Endothelial cell of umbilical vein (primary cell): ENCODE results near the gene BCS1L. TPM values are rescaled to one million over a fixed set of nuclear protein-coding genes. Genes with fewer than 3 reads are reported as not detected.

Experiments used
- BruUV-seq: library from RNA; stranded (reverse); fragments of 400-500 nt; replicated peaks from 2 replicates; lab custom pipeline; 2021; lab: Mats Ljungman, UMichigan
- CTCF ChIA-PET: fragments of 300-600, 350-600 bp; sonication (Branson Sonifier 250); formaldehyde crosslinking; loops from one replicate; lab custom pipeline; 2021; ENCODE audit warnings: antibody characterized with exemption, inconsistent platforms; lab: Charles Lee
- POLR2A ChIA-PET: fragments of 300-600, 350-600 bp; sonication (Branson Sonifier 250); formaldehyde crosslinking; loops from one replicate; lab custom pipeline; 2021; ENCODE audit warnings: antibody characterized with exemption, inconsistent platforms; lab: Charles Lee
- DNase-seq: peaks from one replicate; pipeline ENCODE4 v3.0.0-alpha.2; 2011; ENCODE audit warnings: low read depth, low spot score
- FAIRE-seq: peaks from 2 replicates; lab custom pipeline; 2011; peaks lifted over from hg19 to GRCh38; lab: Jason Lieb, UNC
- H2AFZ ChIP-seq: 2 replicates; pipeline ENCODE4 v1.6.0; 2012; ENCODE audit warnings: low read depth, low read length, control low read depth, inconsistent platforms
- H3K27ac ChIP-seq: 2 replicates; pipeline ENCODE4 v1.5.1; 2011; ENCODE audit warnings: low read depth, mild to moderate bottlenecking, control low read depth, low read length, moderate library complexity; ENCODE audit not compliant: insufficient read depth
- H3K27me3 ChIP-seq, 2 experiments: 2 replicates each; pipeline versions ENCODE4 v1.6.0 to v1.6.1; 2011; ENCODE audit warnings: low read length in 2 of 2, mixed read lengths in 1 of 2; ENCODE audit not compliant: control insufficient read depth in 2 of 2, insufficient read depth in 2 of 2
- H3K36me3 ChIP-seq, 2 experiments: 2 replicates in 1 of 2; 3 replicates in 1 of 2; pipeline ENCODE4 v1.5.1; 2011; ENCODE audit warnings: low read length in 2 of 2, mild to moderate bottlenecking in 1 of 2, moderate library complexity in 1 of 2; ENCODE audit not compliant: control insufficient read depth in 2 of 2, insufficient read depth in 2 of 2; ENCODE audit errors: extremely low read depth in 1 of 2
- H3K4me1 ChIP-seq: 3 replicates; pipeline ENCODE4 v1.5.1; 2011; ENCODE audit warnings: mild to moderate bottlenecking, low read length; ENCODE audit not compliant: control insufficient read depth, insufficient read depth; ENCODE audit errors: extremely low read depth
- H3K4me2 ChIP-seq: 2 replicates; pipeline ENCODE4 v1.6.1; 2011; ENCODE audit warnings: low read length, control low read depth, mixed read lengths; ENCODE audit not compliant: insufficient read depth
- H3K4me3 ChIP-seq, 3 experiments: fragments of 200-600 bp in 1 of 3; sonication (generic), shearing (Covaris generic) in 1 of 3; replicated peaks in 1 of 3; 2 replicates each; pipeline ENCODE4 v1.5.1; 2011 to 2016; ENCODE audit warnings: control low read depth in 3 of 3, low read length in 3 of 3, mild to moderate bottlenecking in 2 of 3, inconsistent platforms in 1 of 3, low read depth in 1 of 3, moderate library complexity in 1 of 3; ENCODE audit not compliant: insufficient read depth in 1 of 3
- H3K79me2 ChIP-seq: 2 replicates; pipeline ENCODE4 v1.6.0; 2012; ENCODE audit warnings: low read length, inconsistent platforms; ENCODE audit not compliant: control insufficient read depth, insufficient read depth
- H3K9ac ChIP-seq: replicated peaks from 2 replicates; pipeline ENCODE3; 2011; ENCODE audit warnings: low read length, control low read depth; ENCODE audit not compliant: insufficient read depth; ENCODE audit errors: extremely low read depth
- H3K9me1 ChIP-seq: replicated peaks from 3 replicates; pipeline ENCODE4 v1.6.0; 2011; ENCODE audit warnings: mild to moderate bottlenecking, low read length; ENCODE audit not compliant: control insufficient read depth, insufficient read depth; ENCODE audit errors: extremely low read depth
- H3K9me3 ChIP-seq: replicated peaks from 2 replicates; pipeline ENCODE4 v1.5.1; 2012; ENCODE audit warnings: low read length, inconsistent platforms; ENCODE audit not compliant: control insufficient read depth, insufficient read depth
- H4K20me1 ChIP-seq: replicated peaks from 2 replicates; pipeline ENCODE3; 2011; ENCODE audit warnings: mild to moderate bottlenecking, low read length; ENCODE audit not compliant: control insufficient read depth, insufficient read depth; ENCODE audit errors: extremely low read depth
- EZH2 ChIP-seq: IDR thresholded peaks from 2 replicates; pipeline ENCODE4 v1.6.1; 2012; ENCODE audit warnings: borderline replicate concordance, low read depth, mild to moderate bottlenecking, moderate library complexity, low read length, inconsistent platforms; ENCODE audit not compliant: severe bottlenecking
- FOS ChIP-seq: IDR thresholded peaks from 2 replicates; pipeline ENCODE4 v1.6.1; 2011; ENCODE audit warnings: mild to moderate bottlenecking, low read length, moderate library complexity, borderline replicate concordance; ENCODE audit not compliant: insufficient read depth
- GATA2 ChIP-seq: IDR thresholded peaks from 2 replicates; pipeline ENCODE4 v1.7.0; 2011; ENCODE audit warnings: low read depth, mild to moderate bottlenecking, moderate library complexity, mixed read lengths, low read length; ENCODE audit not compliant: insufficient read length, insufficient read depth
- JUN ChIP-seq: IDR thresholded peaks from 2 replicates; pipeline ENCODE4 v1.6.1; 2011; ENCODE audit warnings: borderline replicate concordance, low read depth; ENCODE audit not compliant: insufficient read length, insufficient read depth
- POLR2A ChIP-seq: IDR thresholded peaks from 2 replicates; pipeline ENCODE4 v1.6.1; 2012; ENCODE audit warnings: low read depth, mild to moderate bottlenecking, control low read depth, low read length
- POLR2AphosphoS5 ChIP-seq: IDR thresholded peaks from 2 replicates; pipeline ENCODE4 v1.6.1; 2012; ENCODE audit warnings: low read depth, mild to moderate bottlenecking, control low read depth, low read length, moderate library complexity; ENCODE audit not compliant: insufficient read depth
- dilution Hi-C: fragments of 300-500 bp; cut with MboI; formaldehyde crosslinking; loops from one replicate; pipeline ENCODE4 v1.15.0; 2019; ENCODE audit warnings: low sequenced_read_pairs; ENCODE audit not compliant: extremely low pct_ligation_motif_present
- intact Hi-C: fragments of 100-400 bp; cut with micrococcal nuclease; formaldehyde crosslinking; loops from one replicate; pipeline ENCODE4 v1.10.0; 2022
- polyA plus RNA-seq, 4 experiments: library from polyadenylated mRNA; depleted of rRNA in 3 of 4; stranded (reverse) in 3 of 4; unstranded in 1 of 4; fragments of >200 nt; gene quantifications; 2 replicates each; pipeline versions ENCODE4 v1.2.1 to v1.2.3, GENCODE V29; 2011 to 2012; ENCODE audit warnings: missing spikeins in 1 of 4
- total RNA-seq: library from RNA; stranded (reverse); gene quantifications from 2 replicates; pipeline ENCODE4 v1.2.3, GENCODE V29; 2021
- TF ChIP-seq, protein P1 (sequence below): IDR thresholded peaks from 2 replicates; pipeline ENCODE4 v1.6.1; 2011; ENCODE audit not compliant: insufficient read depth, insufficient read length
- TF ChIP-seq, protein P2 (sequence below), 2 donors: IDR thresholded peaks; 1 replicate in 1 of 2; 2 replicates in 1 of 2; pipeline ENCODE4 v1.5.1; 2011; ENCODE audit warnings: low read length in 2 of 2, mild to moderate bottlenecking in 2 of 2, moderate library complexity in 2 of 2, control low read depth in 1 of 2, inconsistent platforms in 1 of 2, low read depth in 1 of 2; ENCODE audit not compliant: insufficient read depth in 1 of 2; ENCODE audit errors: extremely low read depth in 1 of 2

BCS1L gene
- total and polyA plus RNA-seq, 2 donors (not counting 3 experiments of a cell fraction or from before 2014, with no cell fraction given) = 57.4 to 70.3 TPM

DNA sequence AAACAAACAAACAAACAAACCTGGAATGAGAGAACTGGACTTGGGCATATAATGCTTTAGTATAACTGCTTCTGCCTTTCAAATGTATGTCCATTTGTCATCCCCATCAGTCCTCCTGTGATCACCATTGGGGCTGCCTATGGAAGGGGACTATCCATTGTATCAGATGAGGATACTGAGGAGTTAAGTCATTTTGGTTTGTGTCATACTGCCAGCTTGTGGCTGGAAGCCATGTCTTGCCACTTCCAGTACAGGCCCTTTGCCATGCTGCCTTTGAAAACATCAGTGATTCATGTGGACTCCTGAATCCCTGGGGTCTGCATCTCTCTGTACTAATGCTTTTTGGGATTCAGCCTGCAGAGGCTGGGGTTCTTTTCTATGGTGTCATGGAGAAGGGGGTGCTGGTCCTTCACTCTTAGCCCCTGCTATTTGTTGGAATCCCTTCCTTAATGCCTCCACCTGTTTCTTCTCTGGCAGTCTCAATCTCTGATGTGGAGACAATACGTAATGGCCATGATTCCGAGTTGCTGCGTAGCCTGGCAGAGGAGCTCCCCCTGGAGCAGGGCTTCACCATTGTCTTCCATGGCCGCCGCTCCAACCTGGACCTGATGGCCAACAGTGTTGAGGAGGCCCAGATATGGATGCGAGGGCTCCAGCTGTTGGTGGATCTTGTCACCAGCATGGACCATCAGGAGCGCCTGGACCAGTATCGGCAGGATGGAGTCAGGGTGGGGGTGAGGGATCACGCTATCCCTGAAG, 41.2 kb upstream of the BCS1L start:
- no peak for FAIRE-seq
- H3K9me3 ChIP-seq = no peaks in the 10 kb centered on the region
- BruUV-seq = no TSS peak
- DNase-seq = no peak
- POLR2A ChIA-PET = interaction anchor here (0.5 kb wide), 1 partner anchor 43 kb away, joined by 3 read pairs; no protein-coding TSS in a partner anchor
- no peaks in the 10 kb centered on the region for H4K20me1 ChIP-seq
- dilution Hi-C loops = no loop called here
- intact Hi-C loops = no loop called here
- CTCF ChIA-PET = interaction anchor here (1.1 to 4.1 kb wide), 2 partner anchors 11 to 13 kb away, joined by 3 to 15 read pairs; partner anchors contain the start of gene PLCD4
- no peak for TF ChIP-seq GATA2
- TF ChIP-seq JUN = no peak
- no peak for TF ChIP-seq POLR2A
- TF ChIP-seq POLR2AphosphoS5 = no peak
- no peak for TF ChIP-seq EZH2
- TF ChIP-seq, protein P1, sequence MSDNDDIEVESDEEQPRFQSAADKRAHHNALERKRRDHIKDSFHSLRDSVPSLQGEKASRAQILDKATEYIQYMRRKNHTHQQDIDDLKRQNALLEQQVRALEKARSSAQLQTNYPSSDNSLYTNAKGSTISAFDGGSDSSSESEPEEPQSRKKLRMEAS = no peak
- no peak for TF ChIP-seq FOS
- TF ChIP-seq, protein P2, sequence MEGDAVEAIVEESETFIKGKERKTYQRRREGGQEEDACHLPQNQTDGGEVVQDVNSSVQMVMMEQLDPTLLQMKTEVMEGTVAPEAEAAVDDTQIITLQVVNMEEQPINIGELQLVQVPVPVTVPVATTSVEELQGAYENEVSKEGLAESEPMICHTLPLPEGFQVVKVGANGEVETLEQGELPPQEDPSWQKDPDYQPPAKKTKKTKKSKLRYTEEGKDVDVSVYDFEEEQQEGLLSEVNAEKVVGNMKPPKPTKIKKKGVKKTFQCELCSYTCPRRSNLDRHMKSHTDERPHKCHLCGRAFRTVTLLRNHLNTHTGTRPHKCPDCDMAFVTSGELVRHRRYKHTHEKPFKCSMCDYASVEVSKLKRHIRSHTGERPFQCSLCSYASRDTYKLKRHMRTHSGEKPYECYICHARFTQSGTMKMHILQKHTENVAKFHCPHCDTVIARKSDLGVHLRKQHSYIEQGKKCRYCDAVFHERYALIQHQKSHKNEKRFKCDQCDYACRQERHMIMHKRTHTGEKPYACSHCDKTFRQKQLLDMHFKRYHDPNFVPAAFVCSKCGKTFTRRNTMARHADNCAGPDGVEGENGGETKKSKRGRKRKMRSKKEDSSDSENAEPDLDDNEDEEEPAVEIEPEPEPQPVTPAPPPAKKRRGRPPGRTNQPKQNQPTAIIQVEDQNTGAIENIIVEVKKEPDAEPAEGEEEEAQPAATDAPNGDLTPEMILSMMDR (IDR thresholded peaks at IDR 0.05; ENCODE audit: extremely low read depth in 1 of 2, insufficient read depth in 1 of 2, low read depth in 1 of 2, low read length in 2 of 2) = no peak
- no peaks in the 10 kb centered on the region for H3K36me3 ChIP-seq
- no peak overlapping the region for H2AFZ ChIP-seq
- peaks cover 9% of the 10 kb centered on the region for H3K4me1 ChIP-seq
- no peak overlapping the region for H3K4me2 ChIP-seq
- H3K27ac ChIP-seq = no peak overlapping the region
- H3K9ac ChIP-seq = no peak overlapping the region
- no peaks in the 10 kb centered on the region for H3K9me1 ChIP-seq
- no peaks in the 10 kb centered on the region for H3K79me2 ChIP-seq
- H3K4me3 ChIP-seq = no peak overlapping the region
- H3K27me3 ChIP-seq = no peaks in the 10 kb centered on the region
